GM21717 (cell line): ENCODE data around the gene CCDC83.
"Not testable (repeated sequence)": the region's sequence is repeated elsewhere in the genome, so short reads cannot be mapped to it uniquely, and the experiment has no call there.

ENCODE experiments used
- ATAC-seq: cut with Tn5 transposase; IDR thresholded peaks from one replicate; pipeline ENCODE4 v1.9.1; 2021; ENCODE audit warnings: mild to moderate bottlenecking, moderate library complexity; ENCODE audit not compliant: unreplicated experiment

Gene CCDC83

GRCh38 chr11:85835263-85835662, 19.9 kb upstream of the CCDC83 start:
- ATAC-seq: no peak

GRCh38 chr11:85835729-85836128, 19.5 kb upstream of the CCDC83 start:
- no peak for ATAC-seq

- ATAC-seq: not testable (repeated sequence)
These were observed 14.3 kb upstream of the CCDC83 start for GRCh38 chr11:85840932-85841331.

- no peak for ATAC-seq
These were observed 11.3 kb upstream of the CCDC83 start for GRCh38 chr11:85843929-85844328.

- ATAC-seq: peak; percentile 70
These were observed 10.6 kb upstream of the CCDC83 start for GRCh38 chr11:85844439-85845123.

GRCh38 chr11:85845124-85845631, 10.0 kb upstream of the CCDC83 start:
- no peak for ATAC-seq

GRCh38 chr11:85847436-85847835, 7.7 kb upstream of the CCDC83 start:
- ATAC-seq: no peak

- ATAC-seq: no peak
These were observed 7.2 kb upstream of the CCDC83 start for GRCh38 chr11:85848006-85848405.

- no peak for ATAC-seq
These were observed 6.6 kb upstream of the CCDC83 start for GRCh38 chr11:85848556-85848955.

- ATAC-seq: not testable (repeated sequence)
These were observed 2.4 kb upstream of the CCDC83 start for GRCh38 chr11:85852754-85853153.

GRCh38 chr11:85853541-85853940, 1.6 kb upstream of the CCDC83 start:
- ATAC-seq: not testable (repeated sequence)

- ATAC-seq: no peak
These were observed 999 bp upstream of the CCDC83 start for GRCh38 chr11:85854212-85854556.

- peak; percentile 99 for ATAC-seq
These were observed 434 bp upstream of the CCDC83 start for GRCh38 chr11:85854557-85855340.

- ATAC-seq: no peak
These were observed 1.9 kb downstream of the CCDC83 start for GRCh38 chr11:85857098-85857497.

- not testable (repeated sequence) for ATAC-seq
These were observed 4.4 kb downstream of the CCDC83 start for GRCh38 chr11:85859541-85859940.

GRCh38 chr11:85863855-85864254, 8.7 kb downstream of the CCDC83 start:
- ATAC-seq: no peak

GRCh38 chr11:85866137-85866827, 11.1 kb downstream of the CCDC83 start:
- no peak for ATAC-seq

- no peak for ATAC-seq
These were observed 12.6 kb downstream of the CCDC83 start for GRCh38 chr11:85867751-85868150.

GRCh38 chr11:85869781-85870180, 14.6 kb downstream of the CCDC83 start:
- no peak for ATAC-seq

- ATAC-seq: no peak
These were observed 19.1 kb downstream of the CCDC83 start for GRCh38 chr11:85874265-85874664.

GRCh38 chr11:85875505-85875904, 20.3 kb downstream of the CCDC83 start:
- no peak for ATAC-seq

GRCh38 chr11:85884581-85885021, 29.4 kb downstream of the CCDC83 start:
- no peak for ATAC-seq
